GM19438 (cell line): ENCODE results near the gene NXPH3.
"Not testable (repeated sequence)": the region's sequence is repeated elsewhere in the genome, so short reads cannot be mapped to it uniquely, and the experiment has no call there.

Experiments
- ATAC-seq: cut with Tn5 transposase; IDR thresholded peaks from one replicate; pipeline ENCODE4 v1.9.1; 2021; ENCODE audit warnings: low read depth; ENCODE audit not compliant: unreplicated experiment

The NXPH3 gene

DNA sequence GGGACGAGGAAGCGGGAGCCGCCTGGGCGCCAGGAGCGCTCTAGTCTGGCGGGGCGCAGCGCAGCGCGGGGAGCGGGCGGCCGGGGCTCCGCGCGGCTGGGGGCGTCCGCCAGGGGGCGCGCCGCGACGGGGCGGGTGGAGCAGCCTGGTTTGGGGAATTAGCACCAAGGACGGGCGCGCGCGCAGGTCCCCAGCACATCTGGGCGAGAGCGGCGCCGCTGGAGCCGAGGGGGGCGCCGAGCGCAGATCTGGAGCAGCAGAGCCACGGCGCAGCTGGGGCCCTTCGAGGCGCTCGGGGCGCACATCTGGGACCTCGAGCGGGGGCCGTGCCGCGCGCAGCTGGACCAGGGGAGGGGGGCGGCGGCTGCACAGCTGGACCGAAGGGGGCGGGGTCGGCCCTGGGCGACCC is at the start of gene NXPH3:
TSS of gene NXPH3 (plus strand) at position 193 of the 409 bp plus-strand sequence. CDS start 349 bp downstream, outside the sequence.
- ATAC-seq, result no peak

DNA sequence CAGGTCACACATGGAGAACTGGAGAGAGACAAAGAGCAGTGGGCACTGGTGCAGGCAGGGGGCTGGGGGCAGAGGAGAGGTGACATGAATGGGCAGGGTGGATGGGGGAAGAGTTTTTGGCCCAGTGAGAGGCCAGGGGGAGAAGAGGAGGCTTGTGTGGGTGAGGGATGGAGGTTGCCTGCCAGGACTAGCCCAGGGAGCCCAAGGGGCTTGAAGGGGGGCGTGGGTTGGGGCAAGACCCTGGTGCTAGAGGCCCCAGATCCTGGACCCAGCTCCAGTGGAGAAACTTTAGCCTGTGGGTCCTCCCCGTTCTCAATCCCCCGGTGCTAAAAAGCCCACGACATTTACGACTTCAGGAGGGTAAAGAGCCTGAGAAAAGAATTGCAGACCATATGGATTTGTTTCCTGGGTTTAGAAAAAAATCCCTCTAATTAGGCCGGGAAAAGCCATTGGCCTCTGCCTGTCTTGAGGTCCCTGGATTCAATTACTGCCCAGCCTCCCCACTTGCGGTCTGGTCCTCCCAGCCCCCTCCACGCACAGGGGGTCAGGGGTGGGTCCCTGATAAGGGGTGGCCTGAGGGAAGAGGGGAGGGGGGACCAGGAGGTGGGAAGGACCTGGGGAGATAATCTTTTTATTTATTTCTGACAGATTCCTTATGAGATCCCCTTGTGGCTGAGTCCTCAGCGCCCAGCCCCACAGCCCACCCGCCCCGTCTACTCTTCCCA is 47.6 kb upstream of the NXPH3 start:
- no peak for ATAC-seq

DNA sequence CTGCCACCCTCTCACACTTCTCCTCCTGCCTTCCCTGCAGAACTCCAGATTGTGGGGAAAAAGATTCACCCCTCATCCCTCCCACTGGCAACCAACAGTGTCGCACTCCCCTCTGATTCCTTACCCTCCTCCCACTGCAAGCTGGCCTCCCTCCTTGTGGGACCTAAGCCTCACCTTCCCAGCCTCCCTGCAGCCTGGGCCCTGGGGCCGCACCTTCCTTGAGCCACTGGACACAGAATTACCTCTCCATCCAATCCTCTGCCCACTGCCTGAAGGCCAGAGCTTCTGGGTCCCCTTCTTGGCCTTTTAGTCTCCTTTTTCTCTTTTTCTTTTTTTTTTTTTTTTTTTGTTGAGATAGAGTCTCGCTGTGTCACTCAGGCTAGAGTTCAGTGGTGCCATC is 46.7 kb upstream of the NXPH3 start:
- no peak for ATAC-seq

DNA sequence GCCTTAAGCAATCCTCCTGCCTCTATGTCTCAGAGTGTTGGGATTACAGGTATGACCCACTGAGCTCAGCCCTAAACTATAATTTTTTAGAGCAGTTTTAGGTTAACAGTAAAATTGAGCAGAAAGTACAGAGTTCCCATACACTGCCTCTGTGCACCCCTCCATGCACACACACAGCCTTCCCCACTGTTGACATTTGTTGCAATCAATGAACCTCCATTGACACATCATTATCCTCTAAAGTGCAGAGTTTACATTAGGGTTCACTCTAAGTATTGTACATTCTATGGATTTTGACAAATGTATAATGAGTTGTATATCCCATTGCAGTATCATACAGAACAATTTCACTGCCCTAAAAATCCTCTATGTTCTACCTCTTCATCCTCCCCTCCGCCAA is 45.6 kb upstream of the NXPH3 start:
- no peak for ATAC-seq

DNA sequence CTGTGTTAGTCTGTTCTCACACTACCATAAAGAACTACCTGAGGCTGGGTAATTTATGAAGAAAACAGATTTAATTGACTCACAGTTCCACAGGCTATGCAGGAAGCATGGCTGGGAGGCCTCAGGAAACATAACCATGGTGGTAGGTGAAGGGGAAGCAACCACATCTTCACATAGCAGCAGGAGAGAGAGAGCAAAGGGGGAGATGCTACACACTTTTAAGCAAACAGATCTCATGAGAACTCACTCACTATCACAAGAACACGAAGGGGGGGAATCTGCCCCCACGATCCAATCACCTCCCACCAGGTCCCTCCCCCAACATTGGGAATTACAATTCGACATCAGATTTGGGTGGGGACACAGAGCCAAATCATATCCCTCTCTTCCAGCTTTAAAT is 31.8 kb upstream of the NXPH3 start:
- ATAC-seq, result no peak

DNA sequence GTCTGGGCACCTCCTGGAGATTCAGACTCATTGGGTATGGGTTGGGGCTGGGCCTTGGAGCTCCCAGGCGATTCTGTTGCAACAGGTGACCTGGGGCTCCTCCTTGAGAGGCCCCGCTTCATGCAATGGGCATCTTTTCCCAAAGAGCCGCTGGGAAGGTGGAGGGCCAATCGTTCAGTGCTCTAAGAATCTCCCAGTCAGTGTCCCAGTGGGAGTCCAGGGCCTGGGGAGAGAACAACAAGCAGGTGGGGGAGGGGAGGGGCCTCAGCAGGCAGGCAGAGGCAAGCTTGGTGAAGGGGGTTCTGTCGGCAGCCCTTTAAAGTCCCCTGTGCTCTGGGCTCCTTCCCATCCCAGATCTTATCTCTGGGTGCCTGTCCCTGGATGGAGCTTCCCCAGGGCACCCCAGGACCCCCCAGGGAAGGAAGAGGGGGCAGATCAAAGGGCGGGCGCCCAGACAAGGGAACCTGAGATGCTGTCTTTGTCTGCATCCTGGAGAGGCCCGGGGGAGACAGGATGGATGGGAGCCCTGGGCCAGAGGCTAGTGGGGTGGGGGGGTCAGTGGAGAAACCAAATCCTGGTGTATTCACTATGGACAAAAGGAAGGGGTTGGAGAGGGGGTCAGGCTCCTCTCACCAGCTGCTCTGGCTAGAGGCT is 30.5 kb upstream of the NXPH3 start:
- ATAC-seq, result no peak

DNA sequence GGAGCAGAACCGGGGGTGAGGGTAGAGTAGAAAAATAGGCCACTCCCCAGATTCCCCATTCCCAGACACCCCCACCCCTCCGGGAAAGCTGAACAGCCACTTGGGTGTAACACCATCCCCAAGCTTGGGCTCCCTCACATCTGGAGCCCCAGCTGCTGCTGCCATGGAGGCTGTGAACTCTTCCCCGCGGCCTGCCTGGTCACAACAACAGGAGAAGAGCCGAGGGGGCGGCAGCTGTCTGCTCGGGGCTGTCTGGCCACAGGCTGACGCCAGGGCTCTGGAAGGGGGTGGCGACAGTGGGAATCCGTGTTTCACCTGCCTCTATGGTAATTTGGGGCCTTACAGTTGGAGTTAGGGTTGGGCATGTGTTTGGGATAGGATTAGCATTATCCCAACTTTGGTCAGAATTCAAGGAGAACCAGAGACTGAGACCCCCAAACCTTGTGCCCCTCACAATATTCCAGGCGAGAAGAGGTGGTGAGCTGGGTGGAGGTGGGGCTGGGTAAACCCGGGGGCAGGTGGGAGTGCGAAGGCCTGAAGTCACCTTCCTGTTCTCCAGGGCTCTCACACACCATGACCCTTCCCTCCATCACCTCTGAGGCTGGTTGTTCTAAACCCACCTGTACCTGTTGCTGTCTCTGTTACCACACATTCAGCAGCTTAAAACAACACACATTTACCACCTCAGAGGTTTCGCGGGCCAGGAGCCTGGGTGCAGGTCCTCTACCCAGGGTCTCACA is 29.7 kb upstream of the NXPH3 start:
- no peak for ATAC-seq

DNA sequence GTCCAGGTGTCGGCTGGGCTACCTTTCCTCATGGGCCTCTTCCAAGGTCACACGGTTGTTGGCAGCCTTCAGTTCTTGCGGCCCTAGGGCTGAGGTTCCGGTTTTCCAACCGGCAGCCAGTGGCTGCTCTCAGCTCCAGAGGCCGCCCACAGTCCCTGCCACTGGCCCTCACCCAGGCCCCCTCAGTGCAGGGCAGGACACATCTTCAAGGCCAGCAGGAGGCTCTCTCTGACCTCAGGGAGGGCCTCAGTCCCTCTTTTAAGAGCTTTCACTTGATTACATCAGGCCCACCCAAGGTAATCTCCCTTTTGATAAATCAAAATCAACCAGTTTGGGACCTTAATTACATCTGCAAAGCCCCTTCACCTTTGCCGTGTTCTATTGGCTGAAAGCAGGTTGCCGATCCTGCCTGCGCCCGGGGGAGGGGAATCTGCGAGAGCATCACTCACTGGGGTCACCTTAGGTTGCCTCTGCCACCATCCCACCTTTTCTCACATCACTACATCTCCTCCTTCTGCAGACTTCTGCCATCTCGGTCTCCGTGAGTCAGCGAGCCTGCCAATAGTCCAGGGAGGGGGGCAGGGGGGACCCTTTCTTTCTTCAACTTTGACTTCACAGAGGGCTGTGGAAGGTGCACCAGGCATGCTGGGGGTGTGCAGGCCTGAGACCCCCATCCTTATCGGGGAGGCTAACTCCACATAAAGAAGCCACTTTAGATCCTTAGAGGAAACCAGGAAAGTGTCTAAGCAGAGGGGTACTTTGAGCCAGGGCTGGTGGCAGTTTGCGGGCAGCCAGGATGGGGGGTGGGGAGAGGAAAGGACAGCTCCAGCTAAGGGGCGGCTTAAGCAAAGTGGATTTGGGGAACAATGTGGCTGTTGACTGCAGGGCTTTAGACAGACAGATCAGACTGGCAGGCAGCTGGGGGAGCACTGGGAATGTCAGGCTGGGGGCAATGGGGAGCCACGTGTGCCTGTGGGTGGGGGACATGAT is 28.8 kb upstream of the NXPH3 start:
- no peak for ATAC-seq

DNA sequence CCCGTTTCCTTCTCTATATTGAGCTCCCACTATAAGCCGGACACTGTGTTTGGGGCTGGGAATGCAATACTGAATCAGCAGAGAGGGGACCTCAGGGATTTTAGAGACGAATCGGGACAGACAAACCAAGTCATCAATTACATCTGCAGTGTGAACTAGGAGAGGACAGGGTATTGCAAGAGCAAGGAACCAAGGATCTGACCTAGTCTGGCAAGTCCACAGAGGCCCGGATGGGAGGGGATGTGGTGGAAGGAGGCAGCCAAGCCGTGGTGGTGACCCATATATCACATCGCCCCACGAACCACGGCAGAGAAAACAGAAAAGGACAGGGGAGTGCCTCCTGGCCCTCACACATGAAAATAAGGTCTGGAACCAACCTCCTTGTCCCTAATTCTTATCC is 28.1 kb upstream of the NXPH3 start:
- ATAC-seq, result no peak

DNA sequence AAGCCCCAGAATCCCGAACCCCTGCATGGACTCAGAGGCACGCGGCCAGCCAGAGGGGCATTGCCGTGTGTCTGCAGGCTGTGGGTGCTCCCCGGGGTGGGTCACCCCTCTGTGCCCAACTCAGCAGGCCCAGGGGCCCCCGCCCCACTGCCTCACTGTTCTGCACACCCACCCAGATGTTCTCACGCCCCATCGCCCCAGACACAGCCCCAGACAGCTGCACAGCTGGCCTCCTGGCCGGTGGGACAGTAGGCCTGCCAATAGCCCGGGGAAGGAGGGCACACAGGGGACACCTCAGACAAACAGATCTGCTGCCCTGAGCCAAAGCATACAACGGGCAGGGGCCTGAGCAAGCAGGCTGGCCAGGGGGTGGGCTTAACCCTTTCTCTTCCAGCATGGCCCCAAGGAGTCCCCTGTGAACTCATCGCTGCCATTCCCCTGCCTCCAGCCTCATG is 27.6 kb upstream of the NXPH3 start:
- ATAC-seq, result no peak

DNA sequence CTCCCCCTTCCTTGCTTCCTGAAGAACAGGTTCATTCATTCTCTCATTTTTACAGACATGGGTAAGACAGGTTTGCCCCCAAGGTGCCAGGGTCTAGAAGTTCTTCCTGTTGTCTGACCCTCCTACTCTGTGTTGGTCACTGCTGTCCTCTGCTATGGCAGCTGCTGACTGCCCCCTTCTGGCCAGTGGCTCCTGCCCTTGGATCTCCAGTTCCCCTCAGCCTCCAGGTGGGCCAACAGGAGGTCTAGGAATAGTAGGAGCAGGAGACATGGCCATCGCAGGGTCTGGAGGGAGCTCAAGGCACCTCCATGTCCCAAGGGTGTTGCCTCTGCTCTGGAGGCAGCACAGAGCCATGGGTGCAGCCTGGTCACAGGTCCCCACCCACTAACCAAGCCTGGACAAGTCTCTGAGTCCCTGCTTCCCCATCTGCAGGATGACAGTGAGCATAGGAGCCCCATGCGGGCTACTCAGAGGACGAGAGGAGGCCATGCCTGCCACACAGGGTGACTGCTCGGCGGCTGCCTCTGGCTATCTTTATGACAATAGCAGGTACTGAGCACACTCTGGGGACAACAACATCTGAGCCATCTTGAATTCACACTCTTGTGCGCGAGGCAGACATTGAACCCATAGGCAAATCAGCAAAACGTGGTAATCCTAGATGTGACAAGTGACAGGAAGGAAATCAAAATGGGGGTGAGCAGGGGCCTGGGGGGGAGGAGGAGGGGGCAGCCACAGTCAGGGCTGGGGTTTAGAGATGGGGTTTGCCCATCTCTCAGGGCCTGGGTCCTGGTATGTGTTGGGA is 27.0 kb upstream of the NXPH3 start:
- no peak for ATAC-seq

DNA sequence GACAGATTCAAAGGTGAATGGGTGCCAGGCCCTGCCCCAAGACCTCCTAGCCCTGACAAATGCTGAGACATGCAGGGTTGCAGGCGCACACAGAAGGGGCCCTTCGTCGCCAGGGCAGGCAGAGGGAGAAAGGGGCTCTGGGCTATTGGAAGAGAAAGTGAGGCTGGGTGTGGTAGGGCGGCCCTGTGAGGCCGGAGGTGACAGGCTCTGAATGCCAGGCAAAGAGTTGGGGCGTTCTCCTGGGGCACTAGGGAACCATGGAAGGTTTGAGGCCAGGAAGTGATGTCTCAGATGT is 26.4 kb upstream of the NXPH3 start:
- ATAC-seq, result no peak

DNA sequence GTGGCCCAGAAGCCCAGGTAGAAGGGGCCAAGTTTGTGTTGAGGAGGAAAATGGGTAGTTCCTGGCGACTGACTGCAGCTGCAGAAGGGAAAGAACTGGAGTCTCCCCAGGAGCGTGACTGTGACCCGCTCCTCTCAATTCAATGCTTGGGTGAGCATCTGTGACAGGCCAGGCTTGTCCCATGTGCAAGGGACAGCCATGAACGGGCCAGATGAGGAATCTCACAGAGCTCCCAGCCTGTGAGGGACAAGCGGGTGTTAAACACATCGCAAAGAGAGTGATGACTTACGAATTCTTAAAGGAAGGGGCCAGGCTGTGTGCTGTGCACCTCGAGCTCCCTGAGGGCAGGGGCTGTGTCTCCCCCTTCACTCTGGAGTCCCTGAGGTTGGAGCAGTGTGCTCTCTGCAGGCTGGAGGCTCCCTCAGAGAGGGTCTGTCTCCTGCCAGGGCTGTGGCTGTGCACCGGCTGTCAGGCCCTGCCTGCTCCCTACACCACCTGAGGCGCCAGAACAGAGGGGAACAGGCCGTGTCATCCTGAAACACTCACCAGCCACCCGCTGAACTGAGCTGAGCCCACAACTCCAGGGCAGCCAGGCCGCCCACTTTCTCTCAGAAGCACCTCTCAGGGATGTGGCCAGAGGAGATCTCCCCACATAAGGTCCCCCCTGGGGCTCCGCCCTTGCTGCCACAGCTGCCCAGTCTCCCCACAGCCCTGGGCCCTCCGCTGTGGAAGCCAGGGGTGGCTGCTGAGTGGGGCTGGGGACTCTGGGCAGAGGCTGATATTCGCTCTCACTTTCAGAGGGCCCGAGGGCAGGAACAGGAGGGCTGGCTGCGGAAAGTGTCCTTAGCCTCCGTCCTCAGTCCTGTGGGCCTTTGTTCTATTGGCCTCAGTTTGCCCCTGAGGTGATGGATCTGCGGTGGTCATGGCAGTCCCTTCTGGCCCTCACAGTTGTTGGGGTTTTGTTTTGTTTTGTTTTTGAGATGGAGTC is 25.7 kb upstream of the NXPH3 start:
- ATAC-seq, result no peak

DNA sequence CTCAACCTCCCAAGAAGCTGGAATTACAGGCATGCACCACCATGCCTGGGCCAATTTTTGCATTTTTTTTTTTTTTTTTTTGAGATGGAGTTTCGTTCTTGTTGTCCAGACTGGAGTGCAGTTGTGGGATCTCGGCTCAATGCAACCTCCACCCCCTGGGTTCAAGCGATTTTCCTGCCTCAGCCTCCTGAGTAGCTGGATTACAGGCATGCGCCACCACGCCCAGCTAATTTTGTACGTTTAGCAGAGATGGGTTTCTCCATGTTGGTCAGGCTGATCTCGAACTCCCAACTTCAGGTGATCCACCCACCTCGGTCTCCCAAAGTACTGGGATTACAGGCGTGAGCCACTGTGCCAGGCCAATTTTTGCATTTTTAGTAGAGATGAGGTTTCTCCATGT is 24.9 kb upstream of the NXPH3 start:
- not testable (repeated sequence) for ATAC-seq

DNA sequence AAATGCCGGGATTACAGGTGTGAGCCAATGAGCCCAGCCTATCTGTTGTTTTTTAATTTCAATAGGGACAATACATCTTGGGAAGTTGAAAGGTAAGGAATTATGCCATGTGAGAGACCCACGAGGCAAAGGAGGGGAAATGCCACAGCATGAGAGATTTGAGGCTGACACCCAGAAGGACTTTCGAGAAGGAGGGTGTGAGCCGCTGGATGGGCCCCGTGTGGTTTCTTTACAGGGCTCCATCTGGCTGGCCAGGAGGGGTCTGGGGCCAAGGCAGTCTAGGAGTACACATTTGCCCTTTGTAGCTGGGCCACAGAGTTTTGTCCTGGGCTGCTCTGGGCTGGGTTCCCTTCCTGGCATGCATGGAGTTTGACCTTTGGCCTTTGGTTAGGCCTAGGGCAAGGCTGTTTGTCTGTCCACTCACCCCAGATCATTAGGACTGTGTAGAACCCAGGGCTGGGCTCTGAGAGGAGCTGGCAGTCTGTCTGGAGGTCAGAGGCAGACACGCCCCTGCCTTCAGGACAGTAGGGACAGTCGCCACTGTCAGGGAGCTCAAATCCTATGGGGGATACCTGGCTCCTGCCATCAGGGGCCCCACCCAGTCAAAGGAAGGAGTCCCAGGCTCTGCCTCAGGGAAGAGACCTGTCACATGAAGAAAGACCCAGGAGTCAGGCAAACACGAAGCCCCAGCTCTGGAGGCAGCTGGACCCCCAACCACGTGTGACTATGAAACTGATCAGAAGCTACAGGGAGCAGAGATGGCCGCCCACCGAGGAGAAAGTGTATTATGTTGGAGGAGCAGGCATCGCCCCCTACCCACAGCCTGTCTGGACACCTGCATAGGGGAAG is 24.2 kb upstream of the NXPH3 start:
- no peak for ATAC-seq

DNA sequence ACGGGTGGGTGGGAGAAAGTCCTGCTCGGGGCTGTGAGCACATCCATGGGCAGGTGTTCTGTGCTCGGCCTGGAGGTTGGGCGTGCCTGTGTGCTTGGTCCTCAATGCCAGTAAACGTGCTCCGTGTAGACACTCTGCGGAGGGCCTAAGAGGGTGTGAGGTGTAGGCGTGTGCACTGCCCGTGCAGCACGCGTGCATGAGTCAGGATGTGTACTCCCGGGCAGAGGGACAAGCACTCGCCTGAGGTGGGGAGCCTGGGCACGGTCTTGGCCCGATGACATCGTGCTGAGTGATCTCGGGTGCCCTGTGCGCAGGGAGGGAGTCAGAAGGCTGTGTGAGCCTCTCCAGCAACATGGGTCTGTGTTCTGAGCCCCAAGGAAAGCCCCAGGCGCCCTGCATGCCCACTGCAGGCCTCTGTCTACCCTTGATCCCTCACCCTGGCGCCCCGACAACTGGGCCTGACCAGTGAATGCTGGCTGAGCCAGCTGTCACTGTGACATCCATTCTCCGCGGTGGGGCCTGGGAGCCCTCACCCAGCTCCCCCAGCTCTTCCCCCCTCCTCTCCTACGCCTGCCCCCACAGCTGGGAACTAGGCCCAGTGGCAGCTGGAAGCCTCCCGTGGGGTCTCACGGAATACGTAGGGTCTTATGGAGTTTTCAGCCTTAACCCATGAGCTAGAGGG is 23.5 kb upstream of the NXPH3 start:
- ATAC-seq, result no peak

DNA sequence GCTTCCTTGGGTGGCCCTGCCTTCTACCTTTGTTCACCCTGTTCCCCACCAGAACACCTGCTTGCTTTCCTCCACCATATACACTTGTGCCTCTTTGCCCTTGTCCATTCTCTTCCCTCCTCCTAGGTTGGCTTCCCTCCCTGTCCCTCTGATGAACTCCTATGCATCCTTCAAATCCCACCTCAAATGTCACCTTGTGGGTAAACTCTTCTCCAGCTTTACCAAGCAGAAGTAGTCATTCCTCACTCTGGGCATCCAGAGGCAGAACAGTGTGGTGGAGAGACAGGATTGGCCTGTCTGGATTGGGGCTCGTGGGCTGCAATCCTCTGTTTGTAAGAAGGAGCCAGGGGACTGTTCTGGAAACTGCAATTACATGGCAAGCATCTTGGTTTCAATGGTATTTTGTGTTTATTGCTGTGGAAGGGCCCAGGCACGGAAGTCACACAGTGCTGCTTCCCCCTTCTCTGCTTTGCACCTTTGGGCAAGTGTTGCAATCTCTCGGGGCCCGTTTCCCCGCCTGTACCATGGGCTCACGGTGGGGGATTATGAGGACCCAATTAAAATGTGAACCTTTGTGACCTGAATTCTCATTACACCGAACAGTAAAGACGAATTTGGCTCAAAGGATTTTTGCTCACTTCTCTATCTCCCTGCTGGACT is 21.9 kb upstream of the NXPH3 start:
- no peak for ATAC-seq
